HG03159 (cell line): ENCODE measurements around the gene LCOR.

ENCODE experiments used
- ATAC-seq: cut with Tn5 transposase; IDR thresholded peaks from one replicate; pipeline ENCODE4 v1.9.1; 2021; ENCODE audit warnings: mild to moderate bottlenecking, moderate library complexity; ENCODE audit not compliant: unreplicated experiment

The LCOR gene

DNA sequence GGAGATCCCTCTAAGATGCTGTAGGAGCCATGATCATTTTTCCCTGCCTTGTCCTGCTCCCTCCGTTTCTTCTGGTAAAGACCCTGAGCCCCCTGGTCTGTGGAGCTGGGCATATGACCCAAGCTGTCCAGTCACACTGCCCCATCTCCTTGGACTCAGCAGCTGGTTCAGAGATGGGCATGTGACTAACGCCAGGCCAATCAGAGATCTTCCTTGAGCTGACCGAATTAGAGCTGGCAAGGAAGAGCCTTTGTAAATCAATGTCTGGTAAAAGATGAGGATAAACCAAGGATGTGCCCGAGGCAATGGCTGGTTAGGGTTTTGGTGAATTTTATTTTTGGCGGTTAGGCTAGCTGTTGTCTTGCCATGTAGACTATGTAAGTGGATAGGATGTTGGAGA lies 173.3 kb downstream of the LCOR start:
- no peak for ATAC-seq

DNA sequence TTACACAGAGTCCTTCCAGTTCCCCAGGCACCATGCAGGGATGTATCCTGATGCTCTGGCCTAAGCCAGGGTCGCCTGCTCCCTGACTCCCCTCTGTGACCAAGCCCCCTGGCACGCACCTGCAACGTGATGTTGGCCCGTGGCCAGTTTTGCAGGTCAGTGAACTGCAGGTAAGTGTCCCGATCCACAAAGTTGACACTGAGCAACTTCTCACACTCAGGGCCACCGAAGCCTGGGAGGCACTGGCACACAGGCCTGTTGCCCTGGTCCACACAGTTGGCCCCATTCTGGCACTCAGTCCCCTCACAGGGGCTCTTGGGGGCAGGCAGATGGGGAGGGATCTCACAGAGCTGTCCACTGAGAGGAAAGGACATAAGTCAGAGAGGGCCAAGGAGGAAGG lies 174.3 kb downstream of the LCOR start:
- no peak for ATAC-seq

DNA sequence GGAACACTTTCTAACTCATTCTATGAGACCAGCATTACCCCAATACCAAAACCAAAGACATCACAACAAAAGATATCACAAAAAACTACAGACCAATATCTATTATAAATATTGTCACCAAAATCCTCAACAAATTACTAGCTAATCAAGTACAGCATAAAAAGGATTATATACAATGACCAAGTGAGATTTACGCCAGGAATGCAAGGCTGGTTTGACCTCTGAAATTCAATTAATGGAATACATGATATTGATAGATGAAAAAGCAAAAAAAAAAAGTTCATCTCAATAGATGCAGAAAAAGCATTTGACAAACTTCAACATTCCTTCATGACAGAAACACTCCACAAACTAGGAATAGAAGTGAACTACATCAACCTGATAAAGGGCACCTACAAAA lies 175.3 kb downstream of the LCOR start:
- no peak for ATAC-seq

DNA sequence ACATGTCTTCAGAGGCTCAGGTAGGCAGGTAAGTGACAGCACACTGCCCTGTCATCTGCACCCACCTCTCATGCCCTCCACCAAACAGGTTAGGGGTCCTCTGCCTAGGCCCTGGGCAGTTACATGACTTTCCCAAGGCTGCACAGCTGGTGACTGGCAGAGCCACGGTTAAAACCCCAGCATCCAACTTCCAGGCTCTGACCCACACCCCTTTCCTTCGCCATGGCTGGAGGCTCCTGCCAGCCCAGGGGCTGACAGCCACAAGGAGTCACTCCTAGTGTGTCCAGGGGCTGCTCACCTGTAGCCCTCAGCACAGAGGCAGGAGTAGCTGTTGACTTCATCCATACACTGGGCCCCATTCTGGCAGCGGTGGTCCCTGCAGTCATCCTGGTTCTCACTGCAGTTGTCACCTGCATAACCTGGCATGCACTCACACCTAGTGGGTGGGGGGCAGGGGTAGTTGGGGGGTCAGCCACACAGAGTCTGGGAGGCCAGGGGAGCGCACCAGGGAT lies 178.7 kb downstream of the LCOR start:
- no peak for ATAC-seq

DNA sequence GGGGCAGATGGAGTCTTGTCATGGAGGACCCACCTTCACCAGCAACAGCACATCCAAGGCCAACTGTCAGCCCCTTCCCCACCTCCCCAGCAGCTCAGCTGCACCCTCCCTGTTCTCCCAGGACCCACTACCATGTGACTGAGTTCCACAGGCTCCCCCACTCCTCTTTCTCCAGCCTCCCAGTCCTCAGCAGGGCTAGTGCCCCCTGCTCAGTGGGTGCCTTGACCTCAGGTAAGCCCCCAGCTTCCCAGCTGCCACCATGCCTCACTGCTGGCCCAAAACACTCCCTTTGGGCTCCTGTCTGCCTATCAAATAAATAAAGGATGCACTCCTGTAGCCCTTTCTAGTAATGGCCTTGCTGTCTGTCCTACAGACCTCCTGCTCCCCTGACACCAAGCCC lies 179.3 kb downstream of the LCOR start:
- ATAC-seq = no peak

DNA sequence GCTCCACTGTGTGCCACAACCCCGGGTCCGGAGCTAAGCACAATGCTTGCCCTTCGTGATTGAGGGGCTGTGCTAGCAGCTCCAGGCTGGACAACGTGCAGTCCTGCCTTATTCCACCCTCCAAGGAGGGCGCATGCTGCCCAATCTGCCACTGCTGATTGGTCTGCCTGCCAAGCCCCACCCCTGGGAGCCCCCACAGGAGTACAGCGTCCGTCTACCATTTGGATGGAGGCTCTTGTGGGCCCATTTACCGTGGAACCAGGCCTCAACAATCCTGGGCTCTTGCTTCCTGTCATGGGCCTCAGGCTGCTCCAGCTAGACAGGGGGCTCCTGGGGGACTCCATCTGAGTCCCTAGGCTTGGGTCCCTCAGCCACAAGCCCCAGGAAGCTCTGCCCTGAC lies 180.4 kb downstream of the LCOR start:
- no peak for ATAC-seq

DNA sequence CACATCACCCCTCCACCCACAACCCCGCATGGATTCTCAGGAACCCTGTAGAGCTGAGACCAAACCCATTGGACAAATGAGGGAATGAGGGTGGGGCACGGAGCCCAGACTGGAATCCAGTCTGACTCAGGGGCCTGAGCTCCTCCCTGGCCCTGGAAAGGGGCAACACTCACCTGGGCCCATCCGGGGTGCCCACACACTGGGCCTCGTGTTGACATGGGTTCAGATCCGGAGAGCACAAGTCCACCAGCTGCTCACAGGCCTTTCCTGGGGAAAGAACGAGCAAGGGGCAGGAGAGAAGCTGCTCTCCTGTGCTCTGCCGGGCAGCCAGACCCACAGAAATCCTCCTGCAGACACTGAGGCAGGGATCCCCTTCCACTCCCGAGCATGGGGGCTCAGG lies 181.5 kb downstream of the LCOR start:
- no peak for ATAC-seq

DNA sequence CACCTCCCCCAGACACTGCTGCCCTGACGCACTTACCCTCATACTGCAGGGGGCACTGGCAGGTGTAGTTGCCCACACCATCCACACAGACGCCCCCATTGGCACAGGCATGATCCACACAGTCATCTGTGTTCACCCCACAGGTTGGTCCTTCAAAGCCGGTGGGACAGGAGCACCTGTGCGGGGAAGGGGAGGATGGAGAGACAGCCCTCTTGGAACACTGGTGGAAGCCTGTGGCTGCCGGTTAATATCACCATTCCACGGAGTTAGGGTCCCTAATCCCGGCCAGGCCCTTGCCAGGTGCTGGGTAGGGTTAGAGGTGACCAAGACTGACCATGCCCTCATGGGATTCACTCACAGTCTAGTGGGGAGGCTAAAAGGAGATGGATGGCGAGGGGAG lies 181.9 kb downstream of the LCOR start:
- no peak for ATAC-seq

DNA sequence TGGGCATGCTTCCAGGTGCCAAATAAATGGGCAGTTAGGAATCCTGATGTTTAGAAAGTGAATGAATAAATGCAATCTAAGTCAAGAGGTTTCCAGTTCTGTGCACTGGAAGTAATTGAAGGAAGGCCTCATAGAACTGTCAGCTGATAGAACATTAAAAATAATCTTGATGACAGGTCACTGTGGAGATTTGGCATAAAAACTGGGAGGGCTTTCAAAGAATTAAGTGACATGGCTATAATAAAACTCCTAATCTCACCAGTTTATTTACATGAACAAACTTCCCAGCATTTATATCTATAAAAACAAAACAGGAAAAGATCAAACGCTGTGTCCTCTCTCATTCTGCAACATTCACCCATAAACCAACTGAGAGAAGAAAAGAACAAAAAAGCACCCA lies 183.1 kb downstream of the LCOR start:
- ATAC-seq = no peak

DNA sequence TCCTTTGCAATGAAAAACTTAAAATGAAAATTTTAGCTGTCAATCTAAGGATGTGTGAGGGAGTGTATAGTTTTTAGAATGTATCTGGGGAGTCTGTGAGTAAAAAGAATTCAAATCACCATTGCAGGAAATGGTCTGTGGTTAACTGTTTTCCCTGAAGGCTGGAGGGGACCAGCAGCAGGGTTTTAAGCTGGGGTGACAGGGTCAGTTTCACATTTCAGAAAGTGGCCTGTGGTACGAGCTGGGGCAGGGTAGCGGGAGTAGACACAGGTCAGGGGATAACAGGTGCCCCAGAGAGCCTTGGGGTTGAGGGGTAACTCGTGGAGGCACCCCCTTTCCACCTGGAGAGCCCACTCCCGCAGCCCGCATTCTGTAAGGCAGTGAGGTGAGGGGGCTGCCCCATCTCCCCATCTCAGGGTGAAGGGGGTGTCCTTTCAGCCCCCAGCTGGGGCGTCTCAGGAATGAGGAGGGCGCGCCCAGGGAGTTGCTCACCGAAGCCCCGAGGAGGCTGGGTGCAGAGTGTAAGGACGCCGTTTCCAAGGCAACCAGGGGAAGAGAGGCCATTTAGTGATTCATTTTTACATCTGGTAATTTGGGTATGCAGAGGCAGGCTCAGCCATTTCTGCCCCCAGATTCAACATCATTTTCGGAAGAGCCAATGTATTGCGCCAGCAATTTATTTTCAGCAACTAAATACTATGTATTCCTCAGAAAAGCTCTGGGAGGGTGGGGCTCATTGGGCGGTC lies 184.8 kb downstream of the LCOR start:
- ATAC-seq = peak; percentile 60

DNA sequence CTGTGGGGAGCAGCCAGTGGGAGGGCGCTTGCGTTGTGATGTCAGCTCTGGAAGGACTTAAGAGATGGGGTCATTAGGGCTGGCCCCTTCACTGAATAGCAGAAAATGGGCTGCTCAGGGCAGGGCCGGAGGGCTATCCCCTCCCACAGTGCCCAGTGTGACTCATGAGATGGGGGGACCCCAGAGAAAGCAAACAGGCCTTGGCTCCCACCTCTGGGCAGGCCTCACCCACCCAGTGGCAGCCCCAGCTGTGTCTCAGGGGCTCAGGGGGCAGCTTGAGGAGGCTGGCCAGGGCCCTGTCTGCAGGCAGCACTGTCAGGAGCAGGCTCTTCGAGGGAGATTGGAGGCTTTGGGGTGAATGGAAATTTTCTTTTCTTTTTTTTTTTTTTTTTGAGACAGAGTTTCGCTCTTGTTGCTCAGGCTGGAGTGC lies 185.4 kb downstream of the LCOR start:
- ATAC-seq = no peak

DNA sequence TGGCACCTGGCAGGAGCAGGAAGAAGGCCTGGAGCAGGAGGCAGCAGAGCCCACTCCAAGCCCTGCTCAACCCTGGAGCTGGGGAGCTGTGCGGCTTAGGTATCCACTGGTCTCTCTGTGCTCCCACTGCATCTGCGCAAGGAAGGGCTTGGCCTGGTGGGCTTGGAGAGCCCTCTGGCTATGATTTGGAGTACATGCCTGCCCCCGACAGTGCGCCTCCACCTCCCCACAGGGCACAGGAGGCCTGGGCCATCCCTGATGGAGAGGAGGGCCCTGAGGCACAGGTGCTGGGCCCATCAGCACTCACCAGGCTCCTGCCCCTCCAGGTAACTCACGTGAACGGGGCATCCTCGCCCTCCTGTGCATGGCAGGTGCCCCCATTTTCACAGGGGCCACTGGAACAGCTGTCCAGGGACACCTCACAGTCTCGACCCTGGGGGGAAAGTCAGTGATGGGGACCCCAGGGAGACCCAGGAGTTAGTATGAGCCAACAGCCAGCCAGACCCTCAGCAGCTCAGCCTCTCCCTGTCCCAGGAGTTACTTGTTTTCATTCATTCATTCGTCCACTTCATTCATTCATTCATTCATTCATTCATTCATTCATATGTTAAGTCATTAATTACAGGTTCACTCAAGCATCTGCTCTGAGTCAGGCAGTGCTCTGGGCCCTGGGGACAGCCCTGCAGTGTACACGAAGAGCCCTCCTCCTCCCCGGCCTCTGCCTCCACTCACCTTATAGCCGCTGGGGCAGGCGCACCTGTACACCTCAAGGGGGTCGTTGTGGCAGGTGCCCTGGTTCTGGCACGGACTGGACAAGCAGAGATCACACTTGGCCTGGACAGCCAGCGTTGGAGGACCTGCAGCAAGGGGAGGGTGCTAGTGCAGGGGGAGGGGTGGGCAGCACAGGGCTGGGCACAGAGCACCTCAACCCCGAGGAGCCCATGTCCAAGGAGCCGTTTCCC lies 186.4 kb downstream of the LCOR start:
- no peak for ATAC-seq

DNA sequence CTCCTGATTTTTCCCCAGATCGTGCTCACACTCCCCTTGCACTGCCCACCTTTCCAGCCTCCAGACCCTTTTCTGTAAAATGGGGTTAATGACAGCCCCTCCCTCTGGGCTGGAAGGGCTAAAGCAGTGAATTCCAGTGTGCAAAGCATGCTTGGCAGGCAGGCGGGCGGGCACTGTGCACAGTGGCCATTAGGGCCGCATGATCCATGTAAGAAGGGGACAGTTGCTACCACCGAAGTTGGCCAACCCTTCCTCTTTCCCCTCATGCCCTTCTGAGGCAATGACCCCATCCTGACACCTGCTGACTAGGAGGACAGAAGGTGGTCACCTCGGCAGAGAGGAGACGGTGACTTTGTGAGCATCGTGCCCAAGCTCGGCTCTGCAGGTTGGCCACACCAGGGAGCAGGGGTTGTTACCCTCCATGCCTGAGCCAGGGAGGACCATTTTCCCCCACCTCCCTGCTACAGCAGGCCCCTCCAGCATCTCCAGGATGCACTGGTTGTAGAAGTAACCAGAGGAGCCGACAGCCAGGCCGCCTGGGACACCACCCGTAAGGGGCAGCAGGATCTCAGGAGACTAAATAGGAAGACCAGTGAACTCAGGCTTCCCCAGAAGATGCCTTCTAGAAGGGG lies 187.2 kb downstream of the LCOR start:
- ATAC-seq = no peak

DNA sequence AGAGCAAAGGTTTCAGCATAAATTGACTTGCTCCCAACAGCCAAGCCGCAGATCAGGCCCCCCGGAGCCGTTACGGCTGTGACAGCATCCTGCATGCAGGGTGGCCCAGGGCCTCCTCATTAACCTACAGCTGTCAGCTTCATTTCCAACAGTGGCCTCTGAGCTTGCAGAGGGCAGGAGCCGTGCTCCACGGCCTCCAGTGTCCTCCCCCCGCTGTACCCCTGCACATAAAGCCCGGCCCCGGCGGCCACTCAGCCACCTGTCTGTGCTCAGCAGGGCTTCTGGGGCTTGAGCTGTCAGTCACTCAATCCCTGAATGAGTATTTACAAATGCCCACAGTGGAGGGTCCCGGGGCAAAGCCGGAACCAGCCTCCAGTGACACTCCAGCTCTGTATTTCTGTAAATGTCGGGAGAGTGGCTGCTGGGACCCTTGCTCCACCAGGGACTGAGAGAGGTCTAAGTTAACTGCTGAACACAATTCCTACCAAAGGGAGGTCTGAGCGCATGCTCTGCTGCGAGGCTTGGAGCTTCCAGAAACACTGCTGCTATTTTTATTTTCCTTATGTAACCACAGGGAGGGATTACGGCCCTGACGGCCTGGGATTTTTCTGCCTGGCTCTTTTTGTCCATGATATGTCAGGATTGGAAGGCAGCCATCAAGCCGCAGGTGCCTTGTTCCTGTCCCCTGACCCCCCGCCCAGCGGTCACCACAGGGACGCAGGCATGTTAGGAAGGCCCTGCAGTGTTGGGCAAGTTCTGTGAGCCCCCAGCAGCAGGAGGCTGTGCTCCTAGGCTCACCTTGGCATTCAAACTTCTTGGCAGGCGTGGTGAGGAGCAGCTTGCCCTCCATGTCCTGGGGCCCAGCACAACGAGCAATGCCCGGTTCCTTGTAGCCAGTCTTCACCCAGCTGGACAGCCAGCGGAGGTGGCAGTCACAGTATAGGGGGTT lies 188.6 kb downstream of the LCOR start:
- no peak for ATAC-seq

DNA sequence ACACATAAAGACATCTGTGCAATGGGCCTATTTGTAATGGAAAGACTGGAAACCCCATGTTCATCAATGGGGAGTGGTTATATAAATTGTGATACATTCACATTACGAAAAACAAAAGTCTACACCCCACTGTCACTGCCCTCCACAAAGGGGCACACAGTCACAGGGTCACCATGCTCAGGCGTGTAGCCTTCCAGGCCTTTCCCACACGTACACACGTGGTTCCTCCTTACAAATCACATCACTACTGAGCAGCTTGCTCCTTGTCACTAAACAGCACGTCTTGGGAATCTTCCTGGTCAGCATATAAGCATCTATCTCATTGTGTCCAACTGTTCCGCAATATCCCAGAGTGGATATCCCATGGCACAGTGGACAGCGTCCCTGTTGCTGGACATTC lies 190.5 kb downstream of the LCOR start:
- ATAC-seq = no peak

DNA sequence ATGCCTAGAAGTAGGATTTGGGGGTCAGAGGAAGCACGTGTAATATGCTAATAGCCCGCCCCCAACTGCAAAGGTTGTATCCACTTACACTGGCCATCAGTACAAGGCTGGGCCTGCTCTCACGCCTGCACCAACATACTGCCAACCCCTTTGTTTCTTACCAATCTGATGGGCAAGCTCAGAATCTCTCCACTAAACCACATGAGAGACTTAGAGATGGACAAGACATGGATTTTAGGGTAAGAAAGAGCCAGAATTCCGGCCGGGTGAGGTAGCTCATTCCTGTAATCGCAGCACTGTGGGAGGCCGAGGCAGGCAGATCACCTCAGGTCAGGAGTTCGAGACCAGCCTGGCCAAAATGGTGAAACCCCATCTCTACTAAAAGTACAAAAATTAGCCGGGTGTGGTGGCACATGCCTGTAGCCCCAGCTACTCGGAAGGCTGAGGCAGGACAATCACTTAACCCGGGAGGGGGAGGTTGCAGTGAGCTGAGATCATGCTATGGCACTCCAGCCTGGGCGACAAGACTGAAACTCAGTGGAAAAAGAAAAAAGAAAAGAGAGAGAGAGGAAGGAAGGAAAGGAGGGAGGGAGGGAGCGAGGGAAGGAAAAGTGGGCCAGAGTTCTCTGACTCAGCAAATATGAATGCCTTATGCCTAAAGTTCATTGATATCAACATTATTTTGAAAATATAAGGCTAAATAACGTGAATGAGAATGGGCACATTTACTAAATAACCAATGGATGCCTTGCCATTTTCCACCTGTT lies 191.5 kb downstream of the LCOR start:
- ATAC-seq = no peak

DNA sequence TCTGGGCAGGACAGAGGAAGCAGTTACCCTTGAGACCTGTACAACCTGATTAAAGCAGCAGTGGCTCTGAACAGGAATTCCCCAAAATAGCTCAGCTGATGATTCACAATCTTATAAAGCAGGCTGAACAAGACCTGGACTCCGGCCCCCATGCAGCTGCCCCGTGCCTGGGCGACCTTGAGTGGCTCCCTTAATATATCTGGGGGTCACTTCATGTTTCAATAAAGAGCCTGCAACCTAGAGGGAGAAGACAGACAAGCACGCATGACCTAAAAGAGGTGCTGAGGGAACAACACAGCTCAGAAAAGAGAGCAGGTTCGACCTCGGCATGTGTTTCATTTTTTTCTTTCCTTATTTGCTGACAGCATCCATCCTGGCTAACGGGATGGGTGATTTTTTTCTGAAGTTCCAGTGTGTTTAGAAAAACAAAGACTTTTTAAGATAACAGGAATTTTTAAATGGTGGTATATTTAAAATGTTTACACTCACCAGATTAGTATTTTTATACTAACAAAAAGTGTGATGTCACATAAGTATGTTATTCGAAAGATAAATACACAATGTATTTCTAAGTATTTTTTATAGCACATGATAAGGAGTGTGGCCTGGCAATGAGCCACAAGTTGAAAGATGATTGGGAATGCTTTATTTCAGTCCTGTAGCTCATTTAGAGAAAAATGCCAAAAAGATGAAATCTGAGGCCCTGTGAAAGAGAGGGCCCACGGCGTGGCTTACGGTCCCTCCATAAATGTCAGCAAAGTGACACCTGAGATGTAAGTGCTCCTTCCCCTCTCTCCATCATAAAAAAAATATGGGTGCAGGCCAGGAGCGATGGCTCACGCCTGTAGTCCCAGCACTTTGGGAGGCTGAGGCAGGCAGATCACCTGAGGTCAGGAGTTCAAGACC lies 192.3 kb downstream of the LCOR start:
- no peak for ATAC-seq

DNA sequence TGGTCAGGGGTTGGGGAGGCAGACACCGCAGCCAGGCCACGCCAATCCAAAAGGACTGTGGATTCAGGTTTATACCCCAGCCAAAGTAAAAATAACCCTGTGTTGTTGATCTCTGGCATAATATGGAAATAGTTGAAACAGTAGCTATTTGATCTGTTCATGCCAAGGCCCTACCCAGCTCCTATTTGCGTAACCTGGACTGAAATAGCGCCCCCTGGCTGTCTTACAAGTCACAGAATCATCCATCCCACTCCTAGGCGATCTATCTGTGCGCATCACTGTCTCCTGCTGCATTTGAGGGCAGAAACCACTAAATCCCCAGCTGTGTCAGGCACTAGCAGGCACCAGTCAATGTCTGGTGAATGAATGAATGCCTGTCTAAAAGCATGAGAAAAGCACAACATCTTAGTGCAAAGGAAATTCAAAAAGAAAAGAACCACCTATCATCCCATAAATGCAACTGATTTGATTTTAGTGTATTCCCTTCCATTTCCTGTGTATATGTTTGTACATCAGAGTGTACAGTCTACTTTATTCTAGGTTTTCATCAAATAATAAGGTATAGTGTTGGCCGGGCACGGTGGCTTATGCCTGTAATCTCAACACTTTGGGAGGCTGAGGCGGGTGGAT lies 193.6 kb downstream of the LCOR start:
- peak; percentile 56 for ATAC-seq
